Upper lobe of right lung (tissue), 1 donor: ENCODE measurements around the gene GDPD5. TPM values are rescaled to one million over a fixed set of nuclear protein-coding genes. Genes with fewer than 3 reads are reported as not detected.

Experiments
- ATAC-seq: fragments of 200-7000 bp; cut with Tn5 transposase; one replicate; pipeline ENCODE4 v1.9.1; 2020; ENCODE audit warnings: mild to moderate bottlenecking, moderate library complexity
- DNase-seq: peaks from one replicate; pipeline ENCODE4 v3.0.0-alpha.2; 2020
- H3K27ac ChIP-seq: fragments of 200-600 bp; one replicate; pipeline ENCODE4 v1.8.0; 2022
- H3K27me3 ChIP-seq: fragments of 200-600 bp; one replicate; pipeline ENCODE4 v1.8.0; 2022; ENCODE audit warnings: mild to moderate bottlenecking
- H3K36me3 ChIP-seq: fragments of 200-600 bp; one replicate; pipeline ENCODE4 v1.8.0; 2022
- H3K4me1 ChIP-seq: fragments of 200-600 bp; one replicate; pipeline ENCODE4 v1.8.0; 2022
- H3K4me3 ChIP-seq: fragments of 200-600 bp; one replicate; pipeline ENCODE4 v1.8.0; 2022; ENCODE audit warnings: mild to moderate bottlenecking
- H3K9me3 ChIP-seq: fragments of 200-600 bp; one replicate; pipeline ENCODE4 v1.8.0; 2022
- CTCF ChIP-seq: fragments of 200-600 bp; IDR thresholded peaks from one replicate; pipeline ENCODE4 v1.8.0; 2022; ENCODE audit warnings: antibody characterized with exemption
- intact Hi-C: fragments of 100-400 bp; cut with DNase I; formaldehyde crosslinking; loops from one replicate; pipeline ENCODE4 v1.11.0; 2022
- long read RNA-seq: library from polyadenylated mRNA; unstranded; transcript quantifications from one replicate; pipeline ENCODE4 v2.0.0, GENCODE V29; 2021
- total RNA-seq: library from RNA; stranded (reverse); fragmentation: NEBNext Ultra II Directional; extraction: Animal tissue kit (Norgen Biotek cat#: 25700); gene quantifications from one replicate; pipeline ENCODE4 v1.2.1, GENCODE V29; 2021
- donor health status: DM: no; HTN: yes; CAD: no; lungs with severe emphysema.

The GDPD5 gene
- total RNA-seq, result 19.3 TPM
- long read RNA-seq, transcript GDPD5-201 (17 exons, 3,523 nt), result major isoform, 9 of 44 reads
- long read RNA-seq, partial matches to known transcripts, result 9 of 44 reads
- long read RNA-seq, other reads (novel, unspliced or antisense), result 26 of 44 reads

DNA sequence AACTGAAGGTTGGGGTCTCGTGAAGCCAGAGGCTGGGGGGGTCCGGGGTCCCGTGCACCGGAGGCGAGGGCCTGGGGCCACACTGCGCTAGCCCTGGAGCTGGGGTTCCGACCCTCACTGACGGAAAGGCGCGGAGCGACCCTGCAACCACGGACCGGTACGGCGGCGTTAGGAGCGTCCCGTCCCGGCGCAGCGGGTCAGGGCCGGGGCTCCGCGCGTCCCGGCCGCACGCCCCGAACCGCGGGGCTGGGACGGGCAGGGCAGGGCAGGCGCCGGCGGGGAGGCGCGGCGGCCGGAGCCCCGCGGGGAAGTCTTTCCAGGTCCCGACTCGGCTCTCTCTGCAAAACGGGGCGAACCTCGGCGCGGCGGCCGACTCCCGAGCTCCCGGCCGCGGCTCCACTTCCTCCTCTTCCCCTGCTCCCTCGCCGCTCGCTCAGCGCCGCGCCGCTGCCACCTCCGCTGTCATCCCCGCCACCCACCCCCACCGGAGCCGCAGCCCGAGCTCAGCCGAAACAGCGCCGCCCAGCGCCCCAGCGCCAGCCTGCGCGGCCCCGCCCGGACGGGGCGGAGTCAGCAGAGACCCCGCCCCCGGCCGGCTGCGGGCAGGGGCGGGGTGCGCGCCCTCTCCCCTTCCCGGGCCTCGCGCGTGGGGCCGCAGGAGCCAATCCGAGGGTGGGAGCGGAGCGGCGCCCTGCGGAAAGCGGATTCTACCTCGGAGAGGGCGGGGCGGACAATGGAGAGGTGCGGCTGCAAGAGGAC, at the start of gene GDPD5:
GDPD5 (minus strand) TSS at position 509 of the 759 bp plus-strand sequence. CDS start 48,206 bp downstream, outside the sequence.
- no peaks in the 10 kb centered on the region for H3K9me3 ChIP-seq
- peak; percentile 98 for ATAC-seq

GRCh38 chr11:75574698-75575602, 49.2 kb upstream of the GDPD5 start:
- H3K9me3 ChIP-seq, result no peaks in the 10 kb centered on the region
- no peak overlapping the region for H3K4me3 ChIP-seq
- intact Hi-C loops, result no loop called here
- H3K27ac ChIP-seq, result no peak overlapping the region
- no peaks in the 10 kb centered on the region for H3K27me3 ChIP-seq
- ATAC-seq (no peak), DNase-seq (no peak)
- peaks cover 23% of the 10 kb centered on the region for H3K4me1 ChIP-seq
- H3K36me3 ChIP-seq, result peaks cover 37% of the 10 kb centered on the region
- peak; percentile 9 for TF ChIP-seq CTCF

More for the DNA sequence above, at the start of gene GDPD5:
- intact Hi-C loops, result no loop called here
- peak; percentile 92 for DNase-seq
- Histone ChIP-seq H3K4me1 (peaks cover 17% of the 10 kb centered on the region), H3K27me3 (no peaks in the 10 kb centered on the region), H3K36me3 (no peaks in the 10 kb centered on the region), H3K27ac (no peak within 1 kb of the TSS), H3K4me3 (peak within 1 kb of the TSS; percentile 76)
- peak; percentile 46 for TF ChIP-seq CTCF

- no peak for DNase-seq
- no peak overlapping the region for H3K4me3 ChIP-seq
- H3K9me3 ChIP-seq, result no peaks in the 10 kb centered on the region
- no peaks in the 10 kb centered on the region for H3K27me3 ChIP-seq
- intact Hi-C loops, result no loop called here
- no peak for ATAC-seq
- no peak for TF ChIP-seq CTCF
- peak overlapping the region; percentile 17 for H3K27ac ChIP-seq
- H3K4me1 ChIP-seq, result peaks cover 28% of the 10 kb centered on the region
- peaks cover 59% of the 10 kb centered on the region for H3K36me3 ChIP-seq
These were observed 47.0 kb upstream of the GDPD5 start for GRCh38 chr11:75572744-75573143.

DNA sequence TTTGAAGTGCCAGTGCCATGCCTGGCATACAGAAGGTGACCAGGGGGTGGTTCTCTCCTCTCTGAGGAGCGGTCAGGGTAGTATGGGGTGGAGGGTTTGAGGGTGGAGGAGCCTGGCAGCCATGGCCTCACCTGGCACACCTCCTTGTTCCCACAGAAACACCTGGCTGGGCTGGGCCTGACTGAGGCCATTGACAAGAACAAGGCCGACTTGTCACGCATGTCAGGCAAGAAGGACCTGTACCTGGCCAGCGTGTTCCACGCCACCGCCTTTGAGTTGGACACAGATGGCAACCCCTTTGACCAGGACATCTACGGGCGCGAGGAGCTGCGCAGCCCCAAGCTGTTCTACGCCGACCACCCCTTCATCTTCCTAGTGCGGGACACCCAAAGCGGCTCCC, 45.9 kb upstream of the GDPD5 start:
- DNase-seq (peak; percentile 80), ATAC-seq (peak; percentile 87)
- H3K4me3 ChIP-seq, result no peak overlapping the region
- H3K36me3 ChIP-seq, result peaks cover 70% of the 10 kb centered on the region
- H3K27me3 ChIP-seq, result no peaks in the 10 kb centered on the region
- no peak for TF ChIP-seq CTCF
- H3K9me3 ChIP-seq, result no peaks in the 10 kb centered on the region
- no peak overlapping the region for H3K27ac ChIP-seq
- peaks cover 30% of the 10 kb centered on the region for H3K4me1 ChIP-seq
- intact Hi-C loops, result no loop called here

DNA sequence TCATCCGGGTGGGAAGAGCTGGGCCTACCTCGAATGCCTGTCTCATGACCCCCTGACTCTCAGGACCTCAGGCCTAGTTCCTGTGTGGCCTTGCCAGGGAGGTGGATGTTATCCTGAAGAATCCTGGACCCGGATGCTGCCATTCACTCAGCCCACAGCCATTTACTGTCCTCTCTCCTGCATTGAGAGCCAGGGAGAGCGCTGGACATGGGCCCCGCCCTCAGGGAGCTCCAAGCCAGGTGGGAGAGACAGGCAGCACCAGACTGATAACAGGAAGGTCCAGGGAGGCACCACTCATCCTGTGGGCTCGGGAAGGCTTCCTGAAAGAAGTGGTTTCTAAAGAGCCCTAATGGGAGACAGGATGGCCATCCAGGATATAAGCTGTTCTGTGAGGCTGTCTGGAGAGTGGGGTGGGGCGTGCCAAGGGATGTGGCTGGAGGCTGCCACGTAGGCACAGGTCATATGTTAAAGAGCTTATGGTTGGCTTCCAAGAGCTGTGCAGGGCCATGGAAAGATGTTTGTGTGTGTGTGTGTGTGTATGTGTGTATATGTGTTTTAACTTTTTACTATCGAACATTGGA, 44.9 kb upstream of the GDPD5 start:
- Histone ChIP-seq H3K27me3 (no peaks in the 10 kb centered on the region), H3K4me3 (no peak overlapping the region), H3K9me3 (no peaks in the 10 kb centered on the region), H3K36me3 (peaks cover 80% of the 10 kb centered on the region), H3K4me1 (peaks cover 31% of the 10 kb centered on the region), H3K27ac (peak overlapping the region; percentile 47)
- intact Hi-C loops, result no loop called here
- DNase-seq (no peak), ATAC-seq (no peak)
- no peak for TF ChIP-seq CTCF
